Pancreas (tissue), 10 donors: ENCODE results near the gene KRTAP10-7. TPM values are rescaled to one million over a fixed set of nuclear protein-coding genes. Genes with fewer than 3 reads are reported as not detected.

ENCODE experiments used
- ATAC-seq, 4 donors: fragments of 200-7000 bp; cut with Tn5 transposase; one replicate each; pipeline versions ENCODE4 v1.8.0 to v1.9.1; 2020; ENCODE audit warnings: mild to moderate bottlenecking in 4 of 4, moderate library complexity in 4 of 4
- DNase-seq, 6 donors: peaks; one replicate each; pipeline ENCODE4 v3.0.0-alpha.2; 2020
- FAIRE-seq: peaks from 2 replicates; lab custom pipeline; 2012; peaks lifted over from hg19 to GRCh38; lab: Jason Lieb, UNC
- H3K27ac ChIP-seq, 4 donors: fragments of 200-600 bp; sonication (generic); 1 replicate in 3 of 4; 2 replicates in 1 of 4; pipeline versions ENCODE4 v1.5.0 to v1.8.0; 2020
- H3K27me3 ChIP-seq, 4 donors: fragments of 200-600 bp; one replicate each; pipeline ENCODE4 v1.8.0; 2021
- H3K36me3 ChIP-seq, 3 donors: fragments of 200-600 bp; sonication (generic) in 1 of 3; one replicate each; pipeline versions ENCODE4 v1.5.0 to v1.8.0; 2020 to 2021
- H3K4me1 ChIP-seq, 3 donors: fragments of 200-600 bp; one replicate each; pipeline ENCODE4 v1.8.0; 2021
- H3K4me3 ChIP-seq, 4 donors: fragments of 200-600 bp; sonication (generic) in 2 of 4; one replicate each; pipeline versions ENCODE4 v1.5.0 to v1.8.0; 2020 to 2021
- H3K9me3 ChIP-seq, 4 donors: fragments of 200-600 bp; one replicate each; pipeline ENCODE4 v1.8.0; 2021
- CTCF ChIP-seq, 4 donors: fragments of 200-600 bp; sonication (generic) in 3 of 4; IDR thresholded peaks; one replicate each; pipeline versions ENCODE4 v1.5.0 to v1.8.0; 2021; ENCODE audit warnings: antibody characterized with exemption in 4 of 4
- WGBS, 2 donors: extraction: QIAGEN DNeasy Blood & Tissue Kit; methylation state at CpG; one replicate each; pipeline ENCODE4 v1.1.7; 2013; 5-methylcytosine and 5-hydroxymethylcytosine counted together
- intact Hi-C, 3 donors: fragments of 100-400 bp; cut with DNase I; formaldehyde crosslinking; loops; one replicate each; pipeline versions ENCODE4 v1.11.1 to v1.14.2; 2022
- polyA plus RNA-seq, 2 donors: library from polyadenylated mRNA; stranded (reverse); fragments of 200-250 nt; gene quantifications; one replicate each; pipeline ENCODE4 v1.2.3, GENCODE V29; 2013
- total RNA-seq, 6 donors: library from RNA; stranded (reverse); fragmentation: NEBNext Ultra II Directional in 4 of 6; extraction: Animal tissue kit (Norgen Biotek cat#: 25700) in 4 of 6; gene quantifications; one replicate each; pipeline versions ENCODE4 v1.2.1 to v1.2.4, GENCODE V29; 2021 to 2023
- donor health status: healthy with polysubstance abuse.
- donor health status: DM: no; HTN: no; CAD: no; lungs with moderate emphysema.
- donor health status: DM: no; HTN: no; CAD: no.
- donor health status: control.
- donor health status: control.
- donor health status: Bipolar disorder and iron deficiency.
- donor health status: DM: yes; HTN: yes; CAD: no.
- donor health status: DM: no; HTN: no; CAD: no.
- donor health status: DM: no; HTN: no; CAD: no.
- donor health status: DM: yes; HTN: yes; CAD: no.

Gene KRTAP10-7
- total and polyA plus RNA-seq, 8 donors, result not detected

- DNase-seq (peak in 1 of 6 donors; percentile 51), ATAC-seq (no peak), FAIRE-seq (no peak)
- Histone ChIP-seq H3K4me1 (no peaks in the 10 kb centered on the region), H3K9me3 (no peaks in the 10 kb centered on the region), H3K36me3 (no peaks in the 10 kb centered on the region), H3K27me3 (no peaks in the 10 kb centered on the region), H3K27ac (no peak overlapping the region), H3K4me3 (no peak overlapping the region)
- TF ChIP-seq CTCF (IDR thresholded peaks at IDR 0.05), result no peak
- intact Hi-C loops, result no loop called here
- WGBS, 2 donors, result 51 to 70% methylated on average over 20 of the region's 20 CpGs
These were observed 13.8 kb downstream of the KRTAP10-7 start for GRCh38 chr21:44614161-44614631.

- DNase-seq, result no peak
- WGBS, 2 donors, result 73 to 81% methylated on average over 28 of the region's 28 CpGs
- intact Hi-C loops, result no loop called here
- no peaks in the 10 kb centered on the region for H3K9me3 ChIP-seq
- no peak for TF ChIP-seq CTCF (IDR thresholded peaks at IDR 0.05)
- no peak for ATAC-seq
- H3K4me3 ChIP-seq, result no peak overlapping the region
- no peaks in the 10 kb centered on the region for H3K36me3 ChIP-seq
- no peak overlapping the region for H3K27ac ChIP-seq
- H3K27me3 ChIP-seq, result no peaks in the 10 kb centered on the region
- no peak for FAIRE-seq
- H3K4me1 ChIP-seq, result no peaks in the 10 kb centered on the region
These were observed 14.6 kb downstream of the KRTAP10-7 start for GRCh38 chr21:44614961-44615391.

- H3K36me3 ChIP-seq, result no peaks in the 10 kb centered on the region
- no peaks in the 10 kb centered on the region for H3K4me1 ChIP-seq
- intact Hi-C loops, result no loop called here
- DNase-seq (no peak), FAIRE-seq (no peak), ATAC-seq (no peak)
- H3K27ac ChIP-seq, result no peak overlapping the region
- no peak for TF ChIP-seq CTCF (IDR thresholded peaks at IDR 0.05)
- H3K4me3 ChIP-seq, result no peak overlapping the region
- no peaks in the 10 kb centered on the region for H3K9me3 ChIP-seq
- WGBS, 2 donors, result 50 to 73% methylated on average over 8 of the region's 8 CpGs
- no peaks in the 10 kb centered on the region for H3K27me3 ChIP-seq
These were observed 15.1 kb downstream of the KRTAP10-7 start for GRCh38 chr21:44615466-44615865.

- Histone ChIP-seq H3K4me1 (no peaks in the 10 kb centered on the region), H3K4me3 (no peak overlapping the region), H3K9me3 (no peaks in the 10 kb centered on the region), H3K27me3 (no peaks in the 10 kb centered on the region), H3K27ac (no peak overlapping the region), H3K36me3 (no peaks in the 10 kb centered on the region)
- intact Hi-C loops, result no loop called here
- FAIRE-seq, result no peak
- no peak for TF ChIP-seq CTCF (IDR thresholded peaks at IDR 0.05)
- no peak for ATAC-seq
- DNase-seq, result peak in 1 of 6 donors; percentile 40
- 49 to 61% methylated on average over 17 of the region's 17 CpGs for WGBS, 2 donors
These were observed 15.7 kb downstream of the KRTAP10-7 start for GRCh38 chr21:44615911-44616590.

- no peak for FAIRE-seq
- 56 to 71% methylated on average over 16 of the region's 16 CpGs for WGBS, 2 donors
- no peak overlapping the region for H3K4me3 ChIP-seq
- no peaks in the 10 kb centered on the region for H3K9me3 ChIP-seq
- intact Hi-C loops, result no loop called here
- ATAC-seq, result no peak
- H3K4me1 ChIP-seq, result no peaks in the 10 kb centered on the region
- DNase-seq, result peak in 1 of 6 donors; percentile 40
- H3K27ac ChIP-seq, result no peak overlapping the region
- no peaks in the 10 kb centered on the region for H3K27me3 ChIP-seq
- TF ChIP-seq CTCF (IDR thresholded peaks at IDR 0.05), result no peak
- no peaks in the 10 kb centered on the region for H3K36me3 ChIP-seq
These were observed 16.2 kb downstream of the KRTAP10-7 start for GRCh38 chr21:44616591-44616926.
